HCT116 (cell line): Measurements from ENCODE around the gene RNU6-7.

Source experiments
- ELF1 ChIP-seq: IDR thresholded peaks from 2 replicates; pipeline ENCODE4 v1.6.1; 2012; ENCODE audit warnings: low read depth, borderline replicate concordance
- EZH2 ChIP-seq: fragments of 200-600 bp; sonication (generic); IDR thresholded peaks from 2 replicates; pipeline ENCODE4 v1.6.1; 2017; ENCODE audit warnings: antibody characterized with exemption, mixed run types
- ZFX ChIP-seq: fragments of 450-650 bp; IDR thresholded peaks from 2 replicates; pipeline ENCODE4 v1.6.1; 2017
- TF ChIP-seq, protein P1 (sequence below), 3 experiments: fragments of 200-600 bp in 1 of 3; sonication (generic) in 1 of 3; IDR thresholded peaks in 2 of 3; conservative IDR thresholded peaks in 1 of 3; 2 replicates each; pipeline ENCODE4 v1.5.1; 2012 to 2017; ENCODE audit warnings: low read depth in 2 of 3, low read length in 2 of 3, antibody characterized with exemption in 1 of 3, borderline replicate concordance in 1 of 3, control low read depth in 1 of 3, mild to moderate bottlenecking in 1 of 3, mixed read lengths in 1 of 3, mixed run types in 1 of 3, moderate library complexity in 1 of 3; ENCODE audit not compliant: insufficient read depth in 1 of 3

DNA sequence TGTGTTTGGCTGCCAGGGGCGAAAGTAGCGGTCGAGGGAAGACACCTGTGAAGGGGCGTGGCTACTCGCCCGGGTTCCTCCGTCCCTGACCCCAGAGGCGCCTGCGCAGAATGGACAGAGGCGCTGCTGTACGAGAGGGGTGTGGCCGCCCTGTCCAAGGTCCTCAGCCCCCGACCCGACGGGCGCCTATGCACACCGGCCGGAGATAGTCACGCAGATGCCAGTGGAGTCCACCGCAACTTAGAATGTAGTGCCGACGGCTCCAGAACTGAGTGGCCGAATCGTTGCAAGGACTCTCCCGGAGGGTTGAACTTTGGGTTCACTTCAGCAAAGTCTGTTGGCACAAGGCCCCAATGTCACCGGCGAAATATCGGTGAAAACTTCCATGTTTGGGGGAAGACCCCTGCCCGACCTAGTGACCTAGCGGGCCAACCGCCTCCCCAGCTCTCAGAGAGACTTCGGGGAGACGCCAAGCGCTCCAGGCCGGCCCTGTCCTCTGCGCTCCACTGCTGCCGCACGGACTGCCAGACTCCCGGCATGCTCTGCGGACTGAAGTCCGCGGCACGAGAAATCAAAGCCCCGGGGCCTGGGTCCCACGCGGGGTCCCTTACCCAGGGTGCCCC, 541 bp upstream of the RNU6-7 start:
- TF ChIP-seq ELF1 (no peak), EZH2 (no peak), ZFX (no peak)
- TF ChIP-seq, protein P1, sequence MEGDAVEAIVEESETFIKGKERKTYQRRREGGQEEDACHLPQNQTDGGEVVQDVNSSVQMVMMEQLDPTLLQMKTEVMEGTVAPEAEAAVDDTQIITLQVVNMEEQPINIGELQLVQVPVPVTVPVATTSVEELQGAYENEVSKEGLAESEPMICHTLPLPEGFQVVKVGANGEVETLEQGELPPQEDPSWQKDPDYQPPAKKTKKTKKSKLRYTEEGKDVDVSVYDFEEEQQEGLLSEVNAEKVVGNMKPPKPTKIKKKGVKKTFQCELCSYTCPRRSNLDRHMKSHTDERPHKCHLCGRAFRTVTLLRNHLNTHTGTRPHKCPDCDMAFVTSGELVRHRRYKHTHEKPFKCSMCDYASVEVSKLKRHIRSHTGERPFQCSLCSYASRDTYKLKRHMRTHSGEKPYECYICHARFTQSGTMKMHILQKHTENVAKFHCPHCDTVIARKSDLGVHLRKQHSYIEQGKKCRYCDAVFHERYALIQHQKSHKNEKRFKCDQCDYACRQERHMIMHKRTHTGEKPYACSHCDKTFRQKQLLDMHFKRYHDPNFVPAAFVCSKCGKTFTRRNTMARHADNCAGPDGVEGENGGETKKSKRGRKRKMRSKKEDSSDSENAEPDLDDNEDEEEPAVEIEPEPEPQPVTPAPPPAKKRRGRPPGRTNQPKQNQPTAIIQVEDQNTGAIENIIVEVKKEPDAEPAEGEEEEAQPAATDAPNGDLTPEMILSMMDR (IDR thresholded peaks at IDR 0.05 in 2 of 3, conservative IDR thresholded peaks at IDR 0.05 in 1 of 3; ENCODE audit: borderline replicate concordance in 1 of 3, insufficient read depth in 1 of 3, low read depth in 2 of 3, low read length in 2 of 3): no peak
